ENCODE measurements around the gene SSX2.
"Not testable (repeated sequence)": the region's sequence is repeated elsewhere in the genome, so short reads cannot be mapped to it uniquely, and the experiment has no call there.

- TF ChIP-seq ELK1 (CRISPR knock-in tag; IDR thresholded peaks at IDR 0.05); ZNF311 (CRISPR knock-in tag; IDR thresholded peaks at IDR 0.05); MNT (conservative IDR thresholded peaks at IDR 0.05); CTCF (IDR thresholded peaks at IDR 0.05 in 2 of 3, conservative IDR thresholded peaks at IDR 0.05 in 1 of 3; ENCODE audit: insufficient read depth in 2 of 3, low read depth in 1 of 3, low read length in 3 of 3); ZKSCAN8 (CRISPR knock-in tag; IDR thresholded peaks at IDR 0.05); CEBPB (tag; IDR thresholded peaks at IDR 0.05); TCF7L2 (IDR thresholded peaks at IDR 0.05; ENCODE audit: low read depth, low read length): not testable (repeated sequence)
These were observed 44.8 kb downstream of the SSX2 start for GRCh38 chrX:52662218-52662617.

Measured in K562 (cell line).